SHP77 (cell line): ENCODE data around the gene TUBGCP3.

ENCODE experiments used
- DNase-seq, 2 experiments: peaks; one replicate each; lab custom pipeline; 2025; lab: John Stamatoyannopoulos, UW

TUBGCP3 gene

GRCh38 chr13:112617754-112618375, 29.9 kb upstream of the TUBGCP3 start:
- DNase-seq: no peak

GRCh38 chr13:112616586-112617362, 28.8 kb upstream of the TUBGCP3 start:
- peak; percentile 68 to 80 for DNase-seq

- no peak for DNase-seq
Measured at GRCh38 chr13:112615391-112615790, 27.4 kb upstream of the TUBGCP3 start.

DNA sequence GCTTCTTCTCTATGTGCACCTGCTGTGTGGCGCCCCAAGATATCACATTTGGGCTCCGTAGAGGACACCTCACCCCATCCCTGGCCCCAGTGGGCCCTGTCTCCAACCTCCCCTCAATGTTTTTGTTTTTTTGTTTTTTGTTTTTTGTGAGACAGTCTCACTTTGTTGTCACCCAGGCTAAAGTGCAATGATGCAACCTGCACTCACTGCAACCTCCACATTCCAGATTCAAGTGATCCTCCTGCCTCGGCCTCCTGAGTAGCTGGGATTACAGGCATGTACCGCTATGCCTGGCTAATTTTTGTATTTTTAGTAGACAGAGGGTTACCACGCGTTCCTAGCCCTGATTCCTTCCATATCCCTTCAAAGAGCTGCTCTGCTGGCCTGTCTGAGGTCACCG, 26.9 kb upstream of the TUBGCP3 start:
- DNase-seq: no peak

DNA sequence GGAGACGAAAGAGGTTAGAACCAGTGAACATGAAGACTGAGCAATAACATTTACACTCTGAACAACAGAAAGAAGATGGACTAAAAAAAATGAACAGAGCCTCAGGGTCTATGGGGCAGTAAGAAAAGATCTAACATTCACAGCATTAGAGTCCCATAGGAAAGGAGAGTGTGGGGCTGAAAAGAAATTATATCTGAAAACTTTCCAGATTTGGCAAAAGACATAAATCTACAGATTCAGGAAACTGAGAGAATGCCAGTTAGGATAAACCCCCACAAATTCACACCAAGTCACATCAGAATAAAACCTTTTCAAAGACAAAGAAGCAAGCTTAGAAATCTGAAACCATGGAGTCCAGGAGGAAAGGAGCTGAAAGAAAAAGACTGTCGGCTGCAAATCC, 20.3 kb upstream of the TUBGCP3 start:
- DNase-seq: no peak

GRCh38 chr13:112606109-112607001, 18.4 kb upstream of the TUBGCP3 start:
- DNase-seq: peak; percentile 88 to 95

DNA sequence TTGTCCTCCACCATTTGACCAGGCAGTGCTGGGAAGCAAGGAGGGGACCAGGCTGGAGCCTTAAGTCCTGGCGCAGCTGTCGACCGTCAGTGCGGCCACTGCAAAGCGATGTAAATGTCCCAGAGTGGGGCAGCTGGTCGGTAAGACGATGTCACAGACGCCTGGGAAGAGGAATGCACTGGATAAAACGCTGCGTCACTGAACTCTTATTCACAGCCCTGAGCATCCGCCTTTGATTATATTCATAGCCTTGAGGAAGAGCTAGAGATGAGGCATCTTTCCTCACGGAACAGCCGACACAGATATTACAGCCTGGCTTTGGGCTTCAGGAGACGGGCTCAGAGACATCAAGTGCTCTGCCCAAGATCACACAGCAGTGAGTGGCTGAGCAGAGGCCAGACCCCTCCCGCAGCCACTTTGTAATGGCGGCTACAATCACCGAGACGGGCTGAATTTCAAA, 17.6 kb upstream of the TUBGCP3 start:
- DNase-seq: no peak

DNA sequence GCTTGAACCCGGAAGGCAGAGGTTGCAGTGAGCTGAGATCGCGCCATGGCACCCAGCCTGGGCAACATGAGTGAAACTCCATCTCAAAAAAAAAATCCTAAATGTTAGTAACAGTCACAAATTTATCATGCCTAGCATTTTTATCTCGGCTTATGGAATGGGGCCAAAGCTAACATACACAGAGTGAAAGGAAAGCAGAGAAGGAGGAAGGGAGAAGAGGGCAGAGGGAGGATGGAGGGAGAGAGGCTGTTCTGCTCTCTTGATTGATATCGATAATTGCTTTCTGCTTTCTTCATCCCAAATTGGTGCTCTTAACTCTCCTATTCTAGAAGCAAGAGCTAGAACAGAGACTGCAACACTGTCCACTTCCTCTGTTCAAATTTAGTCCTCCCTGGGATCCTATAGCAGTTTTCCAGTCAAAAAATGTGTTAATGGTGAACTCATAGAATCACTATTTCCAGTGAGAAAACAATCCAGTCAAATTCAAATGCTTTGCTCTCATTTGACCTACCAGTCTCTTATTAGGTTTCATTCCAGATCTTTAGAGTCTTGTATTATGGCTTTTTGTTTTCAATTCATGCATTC, 15.8 kb upstream of the TUBGCP3 start:
- no peak for DNase-seq

- DNase-seq: no peak
Measured at GRCh38 chr13:112602189-112602588, 14.2 kb upstream of the TUBGCP3 start.

- DNase-seq: no peak
Measured at GRCh38 chr13:112601371-112601770, 13.4 kb upstream of the TUBGCP3 start.

GRCh38 chr13:112596235-112596634, 8.3 kb upstream of the TUBGCP3 start:
- no peak for DNase-seq

- no peak for DNase-seq
Measured at GRCh38 chr13:112592647-112593046, 4.7 kb upstream of the TUBGCP3 start.

DNA sequence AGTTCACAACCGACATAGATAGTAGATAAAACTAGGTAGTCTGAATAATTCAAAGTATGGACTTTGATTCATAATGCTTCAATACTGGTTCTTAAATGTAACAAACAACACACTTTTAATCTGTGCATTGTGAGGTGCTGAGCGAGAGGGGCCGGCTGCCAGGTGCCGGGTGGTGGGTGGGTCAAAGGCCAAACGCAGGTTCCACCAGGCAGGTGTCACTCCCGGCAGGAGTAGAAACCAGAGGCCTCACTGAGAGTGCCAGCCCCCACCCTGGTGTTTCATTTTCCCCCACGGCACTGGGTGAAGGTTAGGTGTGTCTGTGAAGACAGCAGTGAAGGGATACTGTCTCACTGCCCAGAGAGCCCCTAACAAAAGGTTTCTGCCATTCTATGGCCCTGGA, 4.2 kb upstream of the TUBGCP3 start:
- DNase-seq: no peak

- peak; percentile 30 to 31 for DNase-seq
Measured at GRCh38 chr13:112588490-112589297, 741 bp upstream of the TUBGCP3 start.

DNA sequence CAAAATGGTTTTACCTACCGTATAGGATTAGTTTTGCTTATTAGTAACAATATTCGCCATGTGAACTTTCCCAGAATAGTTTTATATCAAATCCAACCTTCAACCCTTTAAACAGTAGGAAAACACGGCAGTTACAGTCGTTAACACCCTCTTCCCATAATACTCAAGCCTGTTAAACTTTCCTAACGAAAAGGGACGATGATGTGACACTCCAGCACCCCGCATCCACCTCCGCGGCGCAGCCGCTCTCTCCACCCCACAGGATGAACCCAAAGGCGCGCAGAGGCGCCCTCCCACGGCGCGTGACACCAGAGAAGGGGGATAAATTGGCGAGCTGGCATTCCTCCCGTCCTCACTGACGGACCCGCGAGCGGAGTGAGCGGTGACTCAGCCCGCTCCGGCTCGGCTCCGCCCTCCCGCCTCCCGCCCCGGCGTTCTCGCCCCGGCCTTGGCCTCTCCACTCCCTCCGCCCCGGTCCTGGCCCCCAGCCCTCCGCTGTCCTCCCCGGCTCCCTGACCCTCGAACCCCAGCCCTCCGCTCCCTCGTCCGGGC, 665 bp downstream of the TUBGCP3 start:
- peak; percentile 70 to 81 for DNase-seq

DNA sequence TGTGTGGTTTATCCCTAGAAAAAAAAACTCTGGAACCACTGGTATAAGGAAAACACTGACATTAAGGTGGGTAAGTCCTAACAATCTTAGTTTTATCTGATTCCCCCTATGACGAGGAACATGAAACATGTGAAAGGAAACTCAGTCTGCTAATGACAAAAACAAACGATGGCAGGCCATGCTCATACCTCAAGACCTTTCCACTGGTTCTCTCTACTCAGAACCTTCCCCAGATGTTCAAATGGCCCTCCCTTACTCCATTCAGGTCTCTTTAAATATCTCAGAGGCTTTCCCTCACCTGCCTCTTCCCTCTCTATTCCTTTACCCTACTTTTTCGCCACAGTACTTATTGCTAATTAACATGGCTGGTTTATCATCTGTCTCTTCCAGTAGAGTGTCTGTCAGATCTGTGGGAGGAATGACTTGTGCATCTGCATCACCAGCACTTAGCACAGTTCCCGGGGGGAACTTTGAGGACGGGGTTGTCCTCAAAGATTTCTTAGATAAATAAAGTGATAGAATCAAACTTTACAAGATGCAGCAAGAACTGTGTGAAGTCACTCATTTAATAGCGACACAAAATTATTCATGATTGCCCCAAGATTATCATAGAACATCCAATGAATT, 1.5 kb downstream of the TUBGCP3 start:
- no peak for DNase-seq

DNA sequence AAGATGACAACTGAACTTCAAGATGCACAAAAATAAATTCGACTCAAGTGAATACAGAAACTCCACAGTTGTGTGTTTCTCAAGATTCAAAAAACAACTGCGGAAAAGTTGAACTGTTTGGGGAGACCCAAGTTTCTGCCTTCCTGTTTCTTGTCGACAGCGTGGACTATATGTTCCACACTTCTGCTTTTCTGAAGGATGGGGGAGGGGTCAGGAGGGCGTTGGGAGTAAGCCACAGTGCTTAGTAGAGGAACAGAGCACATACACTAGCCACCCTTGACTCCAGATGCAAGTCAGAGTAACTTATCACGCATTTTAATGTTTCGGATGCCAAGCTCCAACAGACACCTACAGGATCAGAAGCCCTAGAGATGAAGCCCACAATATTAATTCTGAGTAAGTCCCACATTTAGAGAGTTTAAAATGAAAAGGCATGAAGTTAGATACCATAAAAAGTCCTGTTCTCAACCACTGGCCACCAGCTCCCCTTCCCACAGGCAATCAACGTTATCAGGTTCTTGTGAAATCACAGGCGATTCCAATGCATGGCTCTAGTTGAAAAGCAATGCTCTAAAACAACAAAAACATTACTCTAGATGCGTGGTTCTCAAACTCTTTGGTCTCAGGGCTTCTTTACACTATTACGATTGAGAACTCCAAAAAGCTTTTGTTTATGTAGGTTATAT, 4.2 kb downstream of the TUBGCP3 start:
- no peak for DNase-seq

DNA sequence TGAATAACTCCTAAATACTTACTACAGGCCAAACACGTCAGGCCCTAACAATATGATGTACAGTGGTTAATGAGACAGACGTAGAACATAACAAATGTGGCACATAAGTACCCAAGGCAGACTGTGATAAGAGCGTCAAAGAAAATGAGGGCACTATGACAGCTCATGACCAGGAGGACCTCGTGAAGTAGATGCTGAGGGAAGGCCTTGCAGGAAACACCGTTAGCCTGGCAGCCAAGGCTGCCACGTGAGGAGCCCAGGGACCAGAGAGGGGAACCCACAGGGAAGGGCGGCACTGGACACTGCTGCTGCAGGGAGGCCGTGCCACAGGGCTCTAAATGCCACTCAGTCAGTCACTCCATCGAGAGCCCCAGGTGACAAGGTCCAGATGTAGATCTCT, 5.7 kb downstream of the TUBGCP3 start:
- DNase-seq: no peak

DNA sequence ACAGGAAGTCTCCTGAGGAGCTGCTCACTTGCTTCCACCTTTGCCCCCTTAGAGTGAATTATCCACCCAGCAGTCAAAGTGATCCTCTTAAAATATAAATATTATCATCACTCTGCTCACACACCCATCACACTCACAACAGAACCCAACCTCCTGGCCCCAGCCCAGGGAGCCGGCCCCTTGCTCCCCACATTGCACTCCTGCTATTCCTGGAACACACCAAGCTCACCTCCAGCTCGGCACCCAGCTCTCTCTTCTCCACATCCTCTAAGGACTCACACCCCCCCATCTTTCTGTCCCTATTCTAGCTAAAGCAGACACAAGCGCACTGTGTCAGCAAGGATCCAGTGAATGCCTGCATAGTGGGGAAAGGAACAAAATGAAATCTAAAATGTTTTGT, 7.0 kb downstream of the TUBGCP3 start:
- DNase-seq: no peak

- no peak for DNase-seq
Measured at GRCh38 chr13:112580211-112580610, 7.7 kb downstream of the TUBGCP3 start.
